Lower lobe of right lung (tissue), 2 donors: ENCODE data around the gene DCLK2. TPM values are rescaled to one million over a fixed set of nuclear protein-coding genes. Genes with fewer than 3 reads are reported as not detected.

Experiments
- ATAC-seq, 2 donors: fragments of 200-7000 bp; cut with Tn5 transposase; one replicate each; pipeline ENCODE4 v1.9.1; 2020 to 2022; ENCODE audit warnings: mild to moderate bottlenecking in 2 of 2, moderate library complexity in 2 of 2
- DNase-seq: peaks from one replicate; pipeline ENCODE4 v3.0.0-alpha.2; 2020
- H3K27ac ChIP-seq: fragments of 200-600 bp; one replicate; pipeline ENCODE4 v1.8.0; 2022
- H3K27me3 ChIP-seq: fragments of 200-600 bp; one replicate; pipeline ENCODE4 v1.8.0; 2022; ENCODE audit warnings: low read depth
- H3K36me3 ChIP-seq: fragments of 200-600 bp; one replicate; pipeline ENCODE4 v1.8.0; 2022; ENCODE audit warnings: mild to moderate bottlenecking
- H3K4me1 ChIP-seq: fragments of 200-600 bp; one replicate; pipeline ENCODE4 v1.8.0; 2022
- H3K4me3 ChIP-seq: fragments of 200-600 bp; one replicate; pipeline ENCODE4 v1.8.0; 2022; ENCODE audit warnings: mild to moderate bottlenecking
- H3K9me3 ChIP-seq: fragments of 200-600 bp; one replicate; pipeline ENCODE4 v1.8.0; 2022
- CTCF ChIP-seq: fragments of 200-600 bp; IDR thresholded peaks from one replicate; pipeline ENCODE4 v1.8.0; 2022; ENCODE audit warnings: antibody characterized with exemption, mild to moderate bottlenecking
- intact Hi-C: fragments of 100-400 bp; cut with DNase I; formaldehyde crosslinking; loops from one replicate; pipeline ENCODE4 v1.11.0; 2022
- total RNA-seq: library from RNA; stranded (reverse); fragmentation: NEBNext Ultra II Directional; extraction: Animal tissue kit (Norgen Biotek cat#: 25700); gene quantifications from one replicate; pipeline ENCODE4 v1.2.1, GENCODE V29; 2021
- donor health status: DM: no; HTN: yes; CAD: no; lungs with severe emphysema.

DCLK2 gene
- total RNA-seq, 1 donor from 2014 or later, result 2.9 TPM

GRCh38 chr4:150231107-150231770 is 153.0 kb downstream of the DCLK2 start:
- Histone ChIP-seq H3K36me3 (no peaks in the 10 kb centered on the region), H3K4me1 (no peaks in the 10 kb centered on the region), H3K27ac (no peak overlapping the region), H3K9me3 (no peaks in the 10 kb centered on the region), H3K27me3 (no peaks in the 10 kb centered on the region), H3K4me3 (no peak overlapping the region)
- ATAC-seq, result no peak
- no peak for TF ChIP-seq CTCF
- intact Hi-C loops, result no loop called here
- DNase-seq, result no peak

DNA sequence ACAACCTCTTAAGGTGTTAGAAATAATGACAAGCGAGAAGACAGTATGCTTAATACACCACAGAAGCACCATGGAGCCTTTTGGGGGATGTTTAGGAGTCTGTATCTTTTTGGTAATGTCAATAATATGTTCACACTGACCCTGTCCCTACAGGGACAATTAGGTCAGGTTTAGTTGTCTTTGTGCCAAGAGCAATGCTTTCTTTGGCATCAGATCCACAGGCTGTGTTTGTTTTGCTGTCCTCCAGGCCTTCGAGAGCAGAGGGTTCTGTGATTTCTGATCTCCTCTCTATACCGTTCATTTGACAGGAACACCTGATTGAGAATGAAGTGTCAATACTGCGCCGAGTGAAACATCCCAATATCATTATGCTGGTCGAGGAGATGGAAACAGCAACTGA is 153.8 kb downstream of the DCLK2 start:
- no peak for TF ChIP-seq CTCF
- Histone ChIP-seq H3K9me3 (no peaks in the 10 kb centered on the region), H3K4me1 (no peaks in the 10 kb centered on the region), H3K27ac (no peak overlapping the region), H3K27me3 (no peaks in the 10 kb centered on the region), H3K4me3 (no peak overlapping the region), H3K36me3 (no peaks in the 10 kb centered on the region)
- DNase-seq (no peak), ATAC-seq (no peak)
- intact Hi-C loops, result no loop called here

- intact Hi-C loops, result no loop called here
Observed at GRCh38 chr4:150234246-150234645, 156.0 kb downstream of the DCLK2 start.

GRCh38 chr4:150235317-150235716 is 157.1 kb downstream of the DCLK2 start:
- H3K27ac ChIP-seq, result no peak overlapping the region
- H3K27me3 ChIP-seq, result no peaks in the 10 kb centered on the region
- no peak for ATAC-seq
- no peaks in the 10 kb centered on the region for H3K36me3 ChIP-seq
- no peak for TF ChIP-seq CTCF
- DNase-seq, result no peak
- H3K4me1 ChIP-seq, result no peaks in the 10 kb centered on the region
- no peaks in the 10 kb centered on the region for H3K9me3 ChIP-seq
- intact Hi-C loops, result no loop called here
- no peak overlapping the region for H3K4me3 ChIP-seq

More at GRCh38 chr4:150234246-150234645, 156.0 kb downstream of the DCLK2 start:
- no peak overlapping the region for H3K4me3 ChIP-seq
- no peaks in the 10 kb centered on the region for H3K9me3 ChIP-seq
- no peak for TF ChIP-seq CTCF
- ATAC-seq (no peak), DNase-seq (no peak)
- H3K4me1 ChIP-seq, result no peaks in the 10 kb centered on the region
- no peaks in the 10 kb centered on the region for H3K36me3 ChIP-seq
- no peak overlapping the region for H3K27ac ChIP-seq
- no peaks in the 10 kb centered on the region for H3K27me3 ChIP-seq

- TF ChIP-seq CTCF, result no peak
- no peaks in the 10 kb centered on the region for H3K9me3 ChIP-seq
- H3K4me1 ChIP-seq, result no peaks in the 10 kb centered on the region
- no peak overlapping the region for H3K27ac ChIP-seq
- ATAC-seq (no peak), DNase-seq (no peak)
- no peaks in the 10 kb centered on the region for H3K36me3 ChIP-seq
- intact Hi-C loops, result no loop called here
- no peak overlapping the region for H3K4me3 ChIP-seq
- H3K27me3 ChIP-seq, result no peaks in the 10 kb centered on the region
Observed at GRCh38 chr4:150235808-150236271, 157.6 kb downstream of the DCLK2 start.
